GM23338 (cell line): ENCODE results near the gene SP2. TPM values are rescaled to one million over a fixed set of nuclear protein-coding genes. Genes with fewer than 3 reads are reported as not detected.

Experiments used
- ATAC-seq: fragments of 200-7000 bp; cut with Tn5 transposase; 3 replicates; pipeline ENCODE4 v1.9.1; 2020
- DNase-seq: peaks from one replicate; pipeline ENCODE4 v3.0.0-alpha.2; 2015; ENCODE audit warnings: low spot score
- H2AFZ ChIP-seq: fragments of 200-600 bp; sonication (generic); 2 replicates; pipeline ENCODE4 v1.8.0; 2016; ENCODE audit warnings: antibody characterized with exemption, mild to moderate bottlenecking, moderate library complexity
- H3F3A ChIP-seq: fragments of 200-600 bp; sonication (generic); replicated peaks from 2 replicates; pipeline ENCODE4 v1.8.0; 2017; ENCODE audit warnings: antibody characterized with exemption, mixed run types, low read depth
- H3K27ac ChIP-seq: fragments of 200-600 bp; sonication (generic); 2 replicates; pipeline ENCODE4 v1.6.1; 2016; ENCODE audit warnings: low read depth
- H3K27me3 ChIP-seq: fragments of 200-600 bp; sonication (generic); 2 replicates; pipeline ENCODE4 v1.8.0; 2016; ENCODE audit warnings: mild to moderate bottlenecking, mixed run types, moderate library complexity; ENCODE audit not compliant: insufficient read depth
- H3K36me3 ChIP-seq: fragments of 200-600 bp; sonication (generic); 2 replicates; pipeline ENCODE4 v1.8.0; 2016; ENCODE audit warnings: mild to moderate bottlenecking; ENCODE audit not compliant: insufficient read depth
- H3K4me1 ChIP-seq: fragments of 200-600 bp; sonication (generic); 2 replicates; pipeline ENCODE4 v1.8.0; 2016; ENCODE audit warnings: mild to moderate bottlenecking, moderate library complexity; ENCODE audit not compliant: insufficient read depth
- H3K4me2 ChIP-seq: fragments of 200-600 bp; sonication (generic); 2 replicates; pipeline ENCODE4 v1.7.1; 2017; ENCODE audit warnings: mixed run types
- H3K4me3 ChIP-seq: fragments of 200-600 bp; sonication (generic); 2 replicates; pipeline ENCODE4 v1.6.1; 2016; ENCODE audit warnings: mixed run types
- H3K79me2 ChIP-seq: fragments of 200-600 bp; sonication (generic); replicated peaks from 2 replicates; pipeline ENCODE4 v1.8.0; 2017; ENCODE audit warnings: mild to moderate bottlenecking; ENCODE audit not compliant: insufficient read depth
- H3K9me2 ChIP-seq: fragments of 200-600 bp; sonication (generic); 2 replicates; pipeline ENCODE4 v1.8.0; 2017; ENCODE audit not compliant: insufficient read depth
- H4K20me1 ChIP-seq: fragments of 200-600 bp; sonication (generic); replicated peaks from 2 replicates; pipeline ENCODE4 v1.8.0; 2017; ENCODE audit warnings: mild to moderate bottlenecking; ENCODE audit not compliant: insufficient read depth
- H3K27ac Mint-ChIP-seq: 2 replicates; pipeline ENCODE4 v1.8.0; 2020; ENCODE audit warnings: inconsistent platforms, mild to moderate bottlenecking, moderate library complexity, mixed read lengths
- H3K27me3 Mint-ChIP-seq: 3 replicates; pipeline ENCODE4 v1.8.0; 2022; ENCODE audit warnings: low read depth, mild to moderate bottlenecking, moderate library complexity, mixed read lengths, inconsistent platforms; ENCODE audit not compliant: insufficient read depth, poor library complexity
- H3K36me3 Mint-ChIP-seq: 3 replicates; pipeline ENCODE4 v1.8.0; 2021; ENCODE audit warnings: low read depth, mild to moderate bottlenecking, inconsistent platforms, moderate library complexity, mixed read lengths
- H3K4me1 Mint-ChIP-seq: 3 replicates; pipeline ENCODE4 v1.8.0; 2020; ENCODE audit warnings: mild to moderate bottlenecking, inconsistent platforms, mixed read lengths
- H3K4me3 Mint-ChIP-seq: 3 replicates; pipeline ENCODE4 v1.8.0; 2021; ENCODE audit warnings: moderate library complexity, mild to moderate bottlenecking, inconsistent platforms, mixed read lengths
- H3K9me3 Mint-ChIP-seq: 3 replicates; pipeline ENCODE4 v1.8.0; 2020; ENCODE audit warnings: moderate library complexity, mild to moderate bottlenecking, inconsistent platforms, mixed read lengths
- CREB1 ChIP-seq: fragments of 250-450 bp; sonication (Bioruptor Pico); IDR thresholded peaks from 2 replicates; pipeline ENCODE4 v1.5.0; 2020; ENCODE audit warnings: low read depth, mild to moderate bottlenecking, moderate library complexity
- CTCF ChIP-seq, 2 experiments: fragments of 200-600 bp in 1 of 2; sonication (generic) in 1 of 2; conservative IDR thresholded peaks; 2 replicates each; pipeline versions ENCODE4 v1.5.1 to v1.6.1; 2016 to 2017; ENCODE audit warnings: antibody characterized with exemption in 2 of 2, low read depth in 2 of 2, mild to moderate bottlenecking in 2 of 2, moderate library complexity in 1 of 2
- ETS1 ChIP-seq: IDR thresholded peaks from 2 replicates; pipeline ENCODE4 v1.6.1; 2016; ENCODE audit warnings: antibody characterized with exemption
- EZH2 ChIP-seq: fragments of 200-600 bp; sonication (generic); IDR thresholded peaks from one replicate; pipeline ENCODE4 v1.8.0; 2017; ENCODE audit warnings: antibody characterized with exemption, mild to moderate bottlenecking, low read depth; ENCODE audit not compliant: unreplicated experiment
- EZH2phosphoT487 ChIP-seq: fragments of 200-600 bp; sonication (generic); IDR thresholded peaks from one replicate; pipeline ENCODE4 v1.8.1; 2018; ENCODE audit warnings: antibody characterized with exemption; ENCODE audit not compliant: unreplicated experiment
- JUNB ChIP-seq: IDR thresholded peaks from one replicate; pipeline ENCODE4 v1.6.1; 2016; ENCODE audit warnings: antibody characterized with exemption; ENCODE audit not compliant: unreplicated experiment
- NANOG ChIP-seq: IDR thresholded peaks from 2 replicates; pipeline ENCODE4 v1.6.1; 2016; ENCODE audit warnings: antibody characterized with exemption, borderline replicate concordance
- POLR2AphosphoS5 ChIP-seq: IDR thresholded peaks from 2 replicates; pipeline ENCODE4 v1.6.1; 2016; ENCODE audit warnings: antibody characterized with exemption, low read depth
- STAT1 ChIP-seq: IDR thresholded peaks from one replicate; pipeline ENCODE4 v1.6.1; 2016; ENCODE audit warnings: antibody characterized with exemption; ENCODE audit not compliant: unreplicated experiment
- ZNF114 ChIP-seq: fragments of 250-450 bp; sonication (Bioruptor Pico); IDR thresholded peaks from 2 replicates; pipeline ENCODE4 v1.5.0; 2020; ENCODE audit warnings: mild to moderate bottlenecking, moderate library complexity
- ZNF331 ChIP-seq: fragments of 250-450 bp; sonication (Bioruptor Pico); IDR thresholded peaks from 2 replicates; pipeline ENCODE4 v1.5.0; 2020; ENCODE audit warnings: low read depth, mild to moderate bottlenecking, moderate library complexity
- ZNF462 ChIP-seq: fragments of 250-450 bp; sonication (Bioruptor Pico); IDR thresholded peaks from 2 replicates; pipeline ENCODE4 v1.5.0; 2020; ENCODE audit warnings: mild to moderate bottlenecking, moderate library complexity
- polyA plus RNA-seq: library from polyadenylated mRNA; unstranded; fragments of >200 nt; fragmentation: Nextera tagmentation; extraction: Ambion mirVana; gene quantifications from 2 replicates; pipeline ENCODE4 v1.2.1, GENCODE V29; 2016
- total RNA-seq: library from RNA; depleted of rRNA; stranded (reverse); fragments of >200 nt; shearing (Covaris generic); gene quantifications from 2 replicates; pipeline ENCODE4 v1.2.3, GENCODE V29; 2014
- TF ChIP-seq, protein P1 (sequence below): IDR thresholded peaks from one replicate; pipeline ENCODE4 v1.6.1; 2018; ENCODE audit warnings: antibody characterized with exemption; ENCODE audit not compliant: unreplicated experiment

Gene SP2
- total and polyA plus RNA-seq, 2 experiments from 2014 or later, result 6.0 to 12.9 TPM

- Histone ChIP-seq H4K20me1 (no peaks in the 10 kb centered on the region; the same call in 1 of the 2 replicates), H3K36me3 (no peaks in the 10 kb centered on the region), H3K4me1 (no peaks in the 10 kb centered on the region), H3K27me3 (no peaks in the 10 kb centered on the region), H2AFZ (no peak overlapping the region), H3K27ac (no peak overlapping the region), H3K79me2 (no peaks in the 10 kb centered on the region), H3K4me3 (no peak overlapping the region), H3F3A (no peaks in the 10 kb centered on the region; the same call in 1 of the 2 replicates), H3K4me2 (no peak overlapping the region), H3K9me2 (no peaks in the 10 kb centered on the region)
- Mint-ChIP-seq H3K27ac (no peak overlapping the region), H3K36me3 (peaks cover 9% of the 10 kb centered on the region), H3K4me3 (no peak overlapping the region), H3K27me3 (peaks cover 4% of the 10 kb centered on the region), H3K4me1 (no peaks in the 10 kb centered on the region; the same call in 2 of the 3 replicates), H3K9me3 (no peaks in the 10 kb centered on the region)
- TF ChIP-seq ETS1, result no peak
- no peak for TF ChIP-seq STAT1
- TF ChIP-seq CREB1 (CRISPR knock-in tag), result no peak
- TF ChIP-seq ZNF331 (CRISPR knock-in tag), result no peak
- no peak for TF ChIP-seq JUNB
- TF ChIP-seq ZNF114, result no peak
- no peak for TF ChIP-seq CTCF (conservative IDR thresholded peaks at IDR 0.05; ENCODE audit: low read depth in 2 of 2)
- TF ChIP-seq EZH2phosphoT487, result no peak
- no peak for TF ChIP-seq EZH2
- no peak for TF ChIP-seq POLR2AphosphoS5
- TF ChIP-seq ZNF462 (CRISPR knock-in tag), result no peak
- TF ChIP-seq, protein P1, sequence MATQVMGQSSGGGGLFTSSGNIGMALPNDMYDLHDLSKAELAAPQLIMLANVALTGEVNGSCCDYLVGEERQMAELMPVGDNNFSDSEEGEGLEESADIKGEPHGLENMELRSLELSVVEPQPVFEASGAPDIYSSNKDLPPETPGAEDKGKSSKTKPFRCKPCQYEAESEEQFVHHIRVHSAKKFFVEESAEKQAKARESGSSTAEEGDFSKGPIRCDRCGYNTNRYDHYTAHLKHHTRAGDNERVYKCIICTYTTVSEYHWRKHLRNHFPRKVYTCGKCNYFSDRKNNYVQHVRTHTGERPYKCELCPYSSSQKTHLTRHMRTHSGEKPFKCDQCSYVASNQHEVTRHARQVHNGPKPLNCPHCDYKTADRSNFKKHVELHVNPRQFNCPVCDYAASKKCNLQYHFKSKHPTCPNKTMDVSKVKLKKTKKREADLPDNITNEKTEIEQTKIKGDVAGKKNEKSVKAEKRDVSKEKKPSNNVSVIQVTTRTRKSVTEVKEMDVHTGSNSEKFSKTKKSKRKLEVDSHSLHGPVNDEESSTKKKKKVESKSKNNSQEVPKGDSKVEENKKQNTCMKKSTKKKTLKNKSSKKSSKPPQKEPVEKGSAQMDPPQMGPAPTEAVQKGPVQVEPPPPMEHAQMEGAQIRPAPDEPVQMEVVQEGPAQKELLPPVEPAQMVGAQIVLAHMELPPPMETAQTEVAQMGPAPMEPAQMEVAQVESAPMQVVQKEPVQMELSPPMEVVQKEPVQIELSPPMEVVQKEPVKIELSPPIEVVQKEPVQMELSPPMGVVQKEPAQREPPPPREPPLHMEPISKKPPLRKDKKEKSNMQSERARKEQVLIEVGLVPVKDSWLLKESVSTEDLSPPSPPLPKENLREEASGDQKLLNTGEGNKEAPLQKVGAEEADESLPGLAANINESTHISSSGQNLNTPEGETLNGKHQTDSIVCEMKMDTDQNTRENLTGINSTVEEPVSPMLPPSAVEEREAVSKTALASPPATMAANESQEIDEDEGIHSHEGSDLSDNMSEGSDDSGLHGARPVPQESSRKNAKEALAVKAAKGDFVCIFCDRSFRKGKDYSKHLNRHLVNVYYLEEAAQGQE, result no peak
- TF ChIP-seq NANOG, result no peak
- no peak for DNase-seq
- no peak for ATAC-seq
Measured at GRCh38 chr17:47918991-47919390, 23.0 kb downstream of the SP2 start.
